K562 (cell line): Measurements from ENCODE around the gene EXOSC9. TPM values are rescaled to one million over a fixed set of nuclear protein-coding genes. Genes with fewer than 3 reads are reported as not detected.
A peak's percentile ranks its signal among the peaks of the same experiment; 100 is the strongest.

ENCODE experiments used
- CBX5 ChIP-seq: IDR thresholded peaks from 2 replicates; pipeline ENCODE4 v1.6.1; 2014; ENCODE audit warnings: low read depth, borderline replicate concordance
- CEBPB ChIP-seq: fragments of 450-650 bp; IDR thresholded peaks from 2 replicates; pipeline ENCODE4 v1.6.1; 2016; ENCODE audit warnings: missing genetic modification characterization, missing compliant biosample characterization
- FOXA1 ChIP-seq: fragments of 450-650 bp; IDR thresholded peaks from 2 replicates; pipeline ENCODE4 v1.6.1; 2016; ENCODE audit warnings: mild to moderate bottlenecking, borderline replicate concordance
- GATAD2A ChIP-seq: fragments of 450-650 bp; IDR thresholded peaks from 2 replicates; pipeline ENCODE4 v1.6.1; 2017
- HDAC6 ChIP-seq: IDR thresholded peaks from 2 replicates; pipeline ENCODE4 v1.6.1; 2012; ENCODE audit warnings: low read depth, mild to moderate bottlenecking, control low read depth, inconsistent platforms, low read length, moderate library complexity
- HIVEP1 ChIP-seq: fragments of 250-450 bp; sonication (Bioruptor Pico); IDR thresholded peaks from 2 replicates; pipeline ENCODE4 v1.4.0; 2020; ENCODE audit warnings: mild to moderate bottlenecking
- HSF4 ChIP-seq: fragments of 250-450 bp; sonication (Bioruptor Pico); IDR thresholded peaks from 2 replicates; pipeline ENCODE4 v2.1.2; 2022; ENCODE audit warnings: mild to moderate bottlenecking, moderate library complexity, borderline replicate concordance
- ILF3 ChIP-seq: fragments of 450-650 bp; IDR thresholded peaks from 2 replicates; pipeline ENCODE4 v1.6.1; 2018; ENCODE audit warnings: antibody characterized with exemption, mild to moderate bottlenecking, moderate library complexity, borderline replicate concordance
- JUND ChIP-seq, 2 experiments: IDR thresholded peaks; 2 replicates in 1 of 2; 3 replicates in 1 of 2; pipeline ENCODE4 v1.6.1; 2011; ENCODE audit warnings: borderline replicate concordance in 2 of 2, low read depth in 2 of 2, low read length in 2 of 2, improper control_type of control experiment in 1 of 2, missing biosample characterization in 1 of 2, missing genetic modification characterization in 1 of 2, missing genetic modification reagents in 1 of 2
- KLF1 ChIP-seq: fragments of 450-650 bp; IDR thresholded peaks from 2 replicates; pipeline ENCODE4 v1.6.1; 2016; ENCODE audit warnings: missing genetic modification characterization, missing compliant biosample characterization
- MCM2 ChIP-seq: fragments of 450-650 bp; IDR thresholded peaks from 2 replicates; pipeline ENCODE4 v1.6.1; 2017; ENCODE audit warnings: low read depth, mild to moderate bottlenecking
- MEF2D ChIP-seq: conservative IDR thresholded peaks from 2 replicates; pipeline ENCODE4 v1.6.1; 2016; ENCODE audit warnings: low read depth, missing genetic modification characterization, missing compliant biosample characterization
- MTA2 ChIP-seq: fragments of 450-650 bp; IDR thresholded peaks from 2 replicates; pipeline ENCODE4 v1.6.1; 2016; ENCODE audit warnings: low read depth
- NONO ChIP-seq, 2 experiments: fragments of 200-400 bp in 1 of 2; fragments of 450-650 bp in 1 of 2; formaldehyde crosslinking in 1 of 2; IDR thresholded peaks; 2 replicates each; pipeline ENCODE4 v1.6.1; 2017; ENCODE audit warnings: low read depth in 2 of 2, mild to moderate bottlenecking in 2 of 2, moderate library complexity in 2 of 2, low read length in 1 of 2
- RBM25 ChIP-seq: fragments of 200-400 bp; formaldehyde crosslinking; IDR thresholded peaks from 2 replicates; pipeline ENCODE4 v1.6.1; 2018; ENCODE audit warnings: low read length, low read depth, moderate library complexity; ENCODE audit not compliant: severe bottlenecking
- SIN3A ChIP-seq, 2 experiments: fragments of 150-350 bp in 1 of 2; IDR thresholded peaks; 2 replicates each; pipeline ENCODE4 v1.6.1; 2011 to 2016; ENCODE audit warnings: borderline replicate concordance in 2 of 2, low read depth in 2 of 2, low read length in 2 of 2, mild to moderate bottlenecking in 2 of 2, moderate library complexity in 2 of 2; ENCODE audit not compliant: control insufficient read depth in 1 of 2
- SMAD3 ChIP-seq: fragments of 450-650 bp; formaldehyde crosslinking; conservative IDR thresholded peaks from 2 replicates; pipeline ENCODE4 v1.4.0; 2020; ENCODE audit warnings: mild to moderate bottlenecking
- SNIP1 ChIP-seq: fragments of 450-650 bp; IDR thresholded peaks from 2 replicates; pipeline ENCODE4 v1.7.1; 2017; ENCODE audit warnings: low read depth, mild to moderate bottlenecking
- TRIM24 ChIP-seq, 2 experiments: fragments of 450-650 bp; IDR thresholded peaks; 2 replicates each; pipeline ENCODE4 v1.6.1; 2016
- ZBTB17 ChIP-seq: fragments of 450-650 bp; formaldehyde crosslinking; IDR thresholded peaks from 2 replicates; pipeline ENCODE4 v1.4.0; 2020; ENCODE audit warnings: mild to moderate bottlenecking
- ZBTB8A ChIP-seq: fragments of 450-650 bp; IDR thresholded peaks from 2 replicates; pipeline ENCODE4 v1.6.1; 2018; ENCODE audit warnings: mild to moderate bottlenecking, moderate library complexity; ENCODE audit not compliant: partially characterized antibody
- ZFX ChIP-seq: sonication (generic); formaldehyde crosslinking; IDR thresholded peaks from 2 replicates; pipeline ENCODE4 v1.8.0; 2022; ENCODE audit warnings: mild to moderate bottlenecking, missing genetic modification reagents, moderate library complexity
- ZZZ3 ChIP-seq: fragments of 450-650 bp; IDR thresholded peaks from 2 replicates; pipeline ENCODE4 v1.6.1; 2016; ENCODE audit warnings: antibody characterized with exemption, mild to moderate bottlenecking, moderate library complexity
- polyA plus RNA-seq, 8 experiments: library from polyadenylated mRNA; depleted of rRNA in 4 of 8; stranded (reverse) in 5 of 8; unstranded in 3 of 8; fragments of >200 nt; fragmentation: Nextera tagmentation in 2 of 8; fragmentation: Illumina TruSeq in 1 of 8; extraction: Ambion mirVana in 2 of 8; extraction: Trizol in 1 of 8; gene quantifications; 2 replicates each; pipeline versions ENCODE4 v1.2.1 to v1.2.3, GENCODE V29; 2011 to 2014; ENCODE audit warnings: inconsistent platforms in 1 of 8, missing spikeins in 1 of 8
- total RNA-seq, 7 experiments: library from RNA; depleted of rRNA in 6 of 7; stranded (reverse); fragments of >200 nt in 6 of 7; fragmentation: Illumina TruSeq in 2 of 7; extraction: Trizol in 2 of 7; gene quantifications; 2 replicates each; pipeline versions ENCODE4 v1.2.1 to v1.2.3, GENCODE V29; 2011 to 2021; ENCODE audit warnings: low replicate concordance in 1 of 7
- TF ChIP-seq, protein P1 (sequence below): fragments of 450-650 bp; IDR thresholded peaks from one replicate; pipeline ENCODE4 v1.6.1; 2018; ENCODE audit warnings: mild to moderate bottlenecking, moderate library complexity; ENCODE audit not compliant: partially characterized antibody
- TF ChIP-seq, protein P2 (sequence below): sonication (generic); formaldehyde crosslinking; IDR thresholded peaks from 2 replicates; pipeline ENCODE4 v1.8.1; 2022; ENCODE audit warnings: missing genetic modification reagents

The EXOSC9 gene
- total and polyA plus RNA-seq, 9 of the 15 experiments (the other 6 are each of a cell fraction or from before 2014, with no cell fraction given): 64.7 to 166 (median 115) TPM

- TF ChIP-seq SIN3A (IDR thresholded peaks at IDR 0.05; ENCODE audit: borderline replicate concordance in 2 of 2, control insufficient read depth in 1 of 2, low read depth in 2 of 2, low read length in 2 of 2) (no peak), HIVEP1 (CRISPR knock-in tag) (no peak), NONO (IDR thresholded peaks at IDR 0.05; ENCODE audit: low read depth in 2 of 2, low read length in 1 of 2) (no peak), ZBTB8A (no peak), ZZZ3 (no peak), MEF2D (tag) (peak; percentile 43; the same call in 1 of the 2 replicates), HDAC6 (no peak), KLF1 (tag) (no peak), GATAD2A (no peak), ZBTB17 (CRISPR knock-in tag) (no peak), SNIP1 (no peak), MTA2 (peak; percentile 90), ZFX (no peak), JUND (IDR thresholded peaks at IDR 0.05; ENCODE audit: borderline replicate concordance, low read depth, low read length) (peak; percentile 80), JUND (tag; IDR thresholded peaks at IDR 0.05; ENCODE audit: borderline replicate concordance, low read depth, low read length) (peak; percentile 74; the same call in 2 of the 3 replicates), RBM25 (peak; percentile 90), SMAD3 (CRISPR knock-in tag) (peak; percentile 63; the same call in 1 of the 2 replicates), CBX5 (no peak), MCM2 (no peak), CEBPB (peak; percentile 63), HSF4 (no peak), TRIM24 (IDR thresholded peaks at IDR 0.05) (peak; percentile 86 to 91), FOXA1 (no peak), ILF3 (no peak)
- TF ChIP-seq, protein P1, sequence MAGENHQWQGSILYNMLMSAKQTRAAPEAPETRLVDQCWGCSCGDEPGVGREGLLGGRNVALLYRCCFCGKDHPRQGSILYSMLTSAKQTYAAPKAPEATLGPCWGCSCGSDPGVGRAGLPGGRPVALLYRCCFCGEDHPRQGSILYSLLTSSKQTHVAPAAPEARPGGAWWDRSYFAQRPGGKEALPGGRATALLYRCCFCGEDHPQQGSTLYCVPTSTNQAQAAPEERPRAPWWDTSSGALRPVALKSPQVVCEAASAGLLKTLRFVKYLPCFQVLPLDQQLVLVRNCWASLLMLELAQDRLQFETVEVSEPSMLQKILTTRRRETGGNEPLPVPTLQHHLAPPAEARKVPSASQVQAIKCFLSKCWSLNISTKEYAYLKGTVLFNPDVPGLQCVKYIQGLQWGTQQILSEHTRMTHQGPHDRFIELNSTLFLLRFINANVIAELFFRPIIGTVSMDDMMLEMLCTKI: no peak
- TF ChIP-seq, protein P2, sequence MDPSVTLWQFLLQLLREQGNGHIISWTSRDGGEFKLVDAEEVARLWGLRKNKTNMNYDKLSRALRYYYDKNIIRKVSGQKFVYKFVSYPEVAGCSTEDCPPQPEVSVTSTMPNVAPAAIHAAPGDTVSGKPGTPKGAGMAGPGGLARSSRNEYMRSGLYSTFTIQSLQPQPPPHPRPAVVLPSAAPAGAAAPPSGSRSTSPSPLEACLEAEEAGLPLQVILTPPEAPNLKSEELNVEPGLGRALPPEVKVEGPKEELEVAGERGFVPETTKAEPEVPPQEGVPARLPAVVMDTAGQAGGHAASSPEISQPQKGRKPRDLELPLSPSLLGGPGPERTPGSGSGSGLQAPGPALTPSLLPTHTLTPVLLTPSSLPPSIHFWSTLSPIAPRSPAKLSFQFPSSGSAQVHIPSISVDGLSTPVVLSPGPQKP (CRISPR knock-in tag): no peak
These were observed 10.1 kb upstream of the EXOSC9 start (continued) for GRCh38 chr4:121790976-121791375.
